Bronchial epithelial cell (primary cell): ENCODE data around the gene KRT78. TPM values are rescaled to one million over a fixed set of nuclear protein-coding genes. Genes with fewer than 3 reads are reported as not detected.

ENCODE experiments used
- DNase-seq: peaks from one replicate; pipeline ENCODE4 v3.0.0-alpha.2; 2010; ENCODE audit warnings: low read depth
- FAIRE-seq: peaks from 2 replicates; lab custom pipeline; 2011; peaks lifted over from hg19 to GRCh38; lab: Jason Lieb, UNC
- H3K27me3 ChIP-seq: 2 replicates; pipeline ENCODE4 v1.5.1; 2011; ENCODE audit warnings: low read length; ENCODE audit not compliant: control insufficient read depth, insufficient read depth
- H3K36me3 ChIP-seq: 2 replicates; pipeline ENCODE4 v1.5.1; 2011; ENCODE audit warnings: low read length; ENCODE audit not compliant: control insufficient read depth, insufficient read depth
- H3K4me3 ChIP-seq: 2 replicates; pipeline ENCODE4 v1.5.1; 2011; ENCODE audit warnings: mild to moderate bottlenecking, low read depth, low read length, control low read depth
- CTCF ChIP-seq: IDR thresholded peaks from 2 replicates; pipeline ENCODE4 v1.5.1; 2011; ENCODE audit warnings: mild to moderate bottlenecking, moderate library complexity, low read length, control low read depth, inconsistent platforms; ENCODE audit not compliant: insufficient read depth, severe bottlenecking
- total RNA-seq: library from RNA; depleted of rRNA; stranded (reverse); fragments of >200 nt; gene quantifications from 2 replicates; pipeline ENCODE4 v1.2.1, GENCODE V29; 2014

KRT78 gene
- total RNA-seq, 1 donor from 2014 or later, result 5.3 TPM

- peak; percentile 77 for FAIRE-seq
- Histone ChIP-seq H3K36me3 (no peaks in the 10 kb centered on the region), H3K27me3 (peaks cover 6% of the 10 kb centered on the region), H3K4me3 (no peak overlapping the region)
- no peak for TF ChIP-seq CTCF
- DNase-seq, result no peak
Measured at GRCh38 chr12:52792185-52793029, 56.4 kb downstream of the KRT78 start.

- DNase-seq (no peak), FAIRE-seq (peak; percentile 23)
- TF ChIP-seq CTCF, result no peak
- Histone ChIP-seq H3K4me3 (no peak overlapping the region), H3K27me3 (peaks cover 7% of the 10 kb centered on the region), H3K36me3 (no peaks in the 10 kb centered on the region)
Measured at GRCh38 chr12:52791271-52792184, 57.3 kb downstream of the KRT78 start.

- Histone ChIP-seq H3K27me3 (peaks cover 8% of the 10 kb centered on the region), H3K4me3 (no peak overlapping the region), H3K36me3 (no peaks in the 10 kb centered on the region)
- TF ChIP-seq CTCF, result no peak
- FAIRE-seq, result no peak
- DNase-seq, result no peak
Measured at GRCh38 chr12:52790427-52791270, 58.1 kb downstream of the KRT78 start.

- Histone ChIP-seq H3K27me3 (peaks cover 8% of the 10 kb centered on the region), H3K36me3 (no peaks in the 10 kb centered on the region), H3K4me3 (no peak overlapping the region)
- DNase-seq (no peak), FAIRE-seq (no peak)
- no peak for TF ChIP-seq CTCF
Measured at GRCh38 chr12:52789637-52790426, 59.0 kb downstream of the KRT78 start.
